Brain microvascular endothelial cell (primary cell): ENCODE measurements around the gene NISCH.

Experiments used
- DNase-seq: peaks from one replicate; pipeline ENCODE4 v3.0.0-alpha.2; 2020
- H3K27ac ChIP-seq: fragments of 250-450 bp; sonication (Bioruptor Pico); 2 replicates; pipeline ENCODE4 v1.5.1; 2020; ENCODE audit warnings: mild to moderate bottlenecking, moderate library complexity
- H3K27me3 ChIP-seq: fragments of 250-450 bp; sonication (Bioruptor Pico); replicated peaks from 2 replicates; pipeline ENCODE4 v1.5.1; 2020; ENCODE audit warnings: mild to moderate bottlenecking
- H3K36me3 ChIP-seq: fragments of 250-450 bp; sonication (Bioruptor Pico); replicated peaks from 2 replicates; pipeline ENCODE4 v1.5.1; 2020; ENCODE audit warnings: mild to moderate bottlenecking
- H3K4me3 ChIP-seq: 2 replicates; pipeline ENCODE4 v1.5.1; 2011; ENCODE audit warnings: low read depth, mild to moderate bottlenecking, control low read depth, low read length, moderate library complexity
- in situ Hi-C: cut with HindIII; loops from 2 replicates; pipeline ENCODE4 v1.10.0; 2017; ENCODE audit warnings: low sequenced_read_pairs, low pct_ligation_motif_present
- TF ChIP-seq, protein P1 (sequence below): IDR thresholded peaks from 2 replicates; pipeline ENCODE4 v1.5.1; 2011; ENCODE audit warnings: low read depth, mild to moderate bottlenecking, moderate library complexity, low read length, control low read depth, inconsistent platforms; ENCODE audit errors: missing control alignments

Gene NISCH

DNA sequence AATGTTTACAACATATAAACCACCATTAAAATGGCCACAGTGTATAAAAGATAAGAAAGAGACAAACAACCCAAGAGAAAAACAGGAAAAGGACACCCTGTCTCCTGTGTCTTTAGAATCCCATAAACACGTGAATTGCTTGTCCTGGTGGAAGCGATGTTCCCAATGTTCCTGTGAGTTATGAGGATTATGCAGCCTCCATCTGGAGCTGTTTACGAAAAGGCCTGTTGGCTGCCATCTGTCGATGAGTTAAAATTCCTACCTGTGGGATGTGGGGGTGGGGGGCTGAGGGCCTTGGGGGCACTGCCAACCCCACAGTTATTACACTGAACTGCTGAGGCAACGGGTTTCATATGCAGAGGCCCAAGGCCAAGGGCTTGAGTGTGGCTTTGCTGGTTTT lies 13.6 kb downstream of the NISCH start:
- H3K27ac ChIP-seq = no peak overlapping the region
- TF ChIP-seq, protein P1, sequence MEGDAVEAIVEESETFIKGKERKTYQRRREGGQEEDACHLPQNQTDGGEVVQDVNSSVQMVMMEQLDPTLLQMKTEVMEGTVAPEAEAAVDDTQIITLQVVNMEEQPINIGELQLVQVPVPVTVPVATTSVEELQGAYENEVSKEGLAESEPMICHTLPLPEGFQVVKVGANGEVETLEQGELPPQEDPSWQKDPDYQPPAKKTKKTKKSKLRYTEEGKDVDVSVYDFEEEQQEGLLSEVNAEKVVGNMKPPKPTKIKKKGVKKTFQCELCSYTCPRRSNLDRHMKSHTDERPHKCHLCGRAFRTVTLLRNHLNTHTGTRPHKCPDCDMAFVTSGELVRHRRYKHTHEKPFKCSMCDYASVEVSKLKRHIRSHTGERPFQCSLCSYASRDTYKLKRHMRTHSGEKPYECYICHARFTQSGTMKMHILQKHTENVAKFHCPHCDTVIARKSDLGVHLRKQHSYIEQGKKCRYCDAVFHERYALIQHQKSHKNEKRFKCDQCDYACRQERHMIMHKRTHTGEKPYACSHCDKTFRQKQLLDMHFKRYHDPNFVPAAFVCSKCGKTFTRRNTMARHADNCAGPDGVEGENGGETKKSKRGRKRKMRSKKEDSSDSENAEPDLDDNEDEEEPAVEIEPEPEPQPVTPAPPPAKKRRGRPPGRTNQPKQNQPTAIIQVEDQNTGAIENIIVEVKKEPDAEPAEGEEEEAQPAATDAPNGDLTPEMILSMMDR = no peak
- no peak for DNase-seq
- in situ Hi-C loops = no loop called here
- peaks cover 34% of the 10 kb centered on the region for H3K36me3 ChIP-seq
- H3K4me3 ChIP-seq = no peak overlapping the region
- no peaks in the 10 kb centered on the region for H3K27me3 ChIP-seq

DNA sequence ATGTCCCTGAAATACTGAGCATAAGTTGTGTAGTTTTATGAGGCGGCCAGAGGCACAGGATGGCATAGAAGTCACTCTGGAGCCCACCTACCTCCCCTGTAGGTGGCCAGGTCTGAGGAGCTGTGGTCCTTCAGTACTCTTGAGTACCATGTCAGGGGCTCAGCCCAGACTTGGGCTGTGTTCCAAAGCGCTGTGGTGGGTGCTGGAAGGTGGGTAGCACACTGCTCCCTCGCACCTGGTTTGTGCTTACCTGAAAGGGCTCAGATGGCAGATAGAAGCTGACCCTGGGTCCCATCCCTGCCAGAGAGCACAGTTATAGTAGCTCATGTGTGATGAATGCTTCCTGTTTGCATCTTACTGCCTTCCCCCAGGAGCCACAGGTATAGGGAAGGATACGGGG lies 15.5 kb downstream of the NISCH start:
- in situ Hi-C loops = no loop called here
- TF ChIP-seq, protein P1 = no peak
- Histone ChIP-seq H3K27me3 (no peaks in the 10 kb centered on the region), H3K4me3 (no peak overlapping the region), H3K36me3 (peaks cover 38% of the 10 kb centered on the region), H3K27ac (no peak overlapping the region)
- no peak for DNase-seq

DNA sequence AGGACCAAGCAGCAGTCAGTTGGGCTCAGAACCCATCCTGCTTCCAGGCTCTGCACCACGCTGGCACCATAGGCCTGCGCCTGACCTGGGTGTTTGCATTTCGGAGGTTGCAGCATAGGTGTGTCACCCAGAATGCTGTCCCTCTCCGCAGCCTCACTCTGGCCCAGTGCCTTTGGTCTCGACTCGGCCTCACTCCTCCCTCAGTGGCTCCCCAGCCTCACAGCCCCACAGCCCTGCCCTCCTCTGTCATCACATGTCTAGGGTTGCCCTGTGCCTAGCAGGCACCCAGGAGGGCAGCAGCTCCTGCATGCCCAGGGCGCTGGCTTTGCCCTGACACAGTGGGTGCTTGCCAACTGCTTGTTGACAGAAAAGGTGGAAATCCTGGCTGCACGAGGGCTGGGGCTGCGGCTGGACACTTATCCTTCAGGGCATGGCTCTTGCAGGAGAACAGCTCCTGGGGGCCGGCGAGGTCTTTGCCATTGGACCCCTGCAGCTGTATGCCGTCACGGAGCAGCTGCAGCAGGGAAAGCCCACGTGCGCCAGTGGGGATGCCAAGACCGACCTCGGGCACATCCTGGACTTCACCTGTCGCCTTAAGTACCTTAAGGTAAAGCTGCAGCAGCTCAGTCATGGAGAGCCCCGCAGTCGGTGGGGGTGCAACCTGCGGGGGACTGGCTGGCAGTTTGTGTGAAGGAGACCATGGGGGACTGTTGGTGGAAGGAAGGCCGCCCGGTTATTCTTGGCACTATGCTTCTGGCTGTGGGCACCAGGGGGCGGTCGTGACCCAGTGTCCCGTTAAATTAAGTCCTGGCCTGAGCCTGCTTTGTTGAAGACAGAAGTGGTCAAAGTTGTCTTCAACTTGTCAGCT lies 16.2 kb downstream of the NISCH start:
- peak; percentile 52 for DNase-seq
- Histone ChIP-seq H3K4me3 (no peak overlapping the region), H3K36me3 (peaks cover 45% of the 10 kb centered on the region), H3K27ac (no peak overlapping the region), H3K27me3 (no peaks in the 10 kb centered on the region)
- in situ Hi-C loops = no loop called here
- TF ChIP-seq, protein P1 = peak; percentile 88

DNA sequence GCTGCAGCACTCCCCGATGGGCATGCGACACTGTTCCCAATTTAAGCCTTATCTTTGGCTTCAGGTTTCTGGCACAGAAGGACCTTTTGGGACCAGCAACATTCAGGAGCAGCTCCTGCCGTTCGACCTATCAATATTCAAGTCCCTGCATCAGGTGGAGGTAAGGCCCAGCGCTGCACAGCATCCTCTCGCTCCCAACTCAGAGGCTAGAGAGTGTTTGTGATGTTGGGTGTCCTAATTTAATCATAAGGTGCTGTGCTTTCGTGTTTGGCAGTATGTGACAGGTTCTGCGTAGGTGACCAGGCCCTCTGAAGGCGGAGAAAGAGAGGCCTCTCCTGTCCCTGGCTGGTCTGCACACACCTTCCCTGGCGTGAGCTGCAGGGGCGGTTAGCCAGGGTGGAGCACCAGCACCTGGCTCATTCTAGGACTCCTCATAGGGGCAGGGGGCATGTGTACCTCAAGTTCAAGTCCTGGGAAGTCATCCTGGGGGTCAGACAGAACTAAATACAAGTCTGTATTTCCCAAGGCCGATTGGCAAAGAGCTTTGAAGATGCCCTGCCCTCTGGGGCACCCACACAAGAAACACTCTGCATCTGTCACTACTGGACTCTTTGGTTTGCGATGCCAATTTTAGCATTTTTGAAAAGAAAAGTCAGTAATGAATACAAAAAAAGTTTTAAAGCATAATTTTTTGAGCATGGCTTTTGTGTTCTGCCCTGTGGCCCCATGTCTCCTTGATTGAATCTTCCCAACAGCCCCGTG lies 17.0 kb downstream of the NISCH start:
- H3K27ac ChIP-seq = no peak overlapping the region
- H3K27me3 ChIP-seq = no peaks in the 10 kb centered on the region
- TF ChIP-seq, protein P1 = no peak
- no peak for DNase-seq
- peaks cover 53% of the 10 kb centered on the region for H3K36me3 ChIP-seq
- in situ Hi-C loops = no loop called here
- H3K4me3 ChIP-seq = no peak overlapping the region

DNA sequence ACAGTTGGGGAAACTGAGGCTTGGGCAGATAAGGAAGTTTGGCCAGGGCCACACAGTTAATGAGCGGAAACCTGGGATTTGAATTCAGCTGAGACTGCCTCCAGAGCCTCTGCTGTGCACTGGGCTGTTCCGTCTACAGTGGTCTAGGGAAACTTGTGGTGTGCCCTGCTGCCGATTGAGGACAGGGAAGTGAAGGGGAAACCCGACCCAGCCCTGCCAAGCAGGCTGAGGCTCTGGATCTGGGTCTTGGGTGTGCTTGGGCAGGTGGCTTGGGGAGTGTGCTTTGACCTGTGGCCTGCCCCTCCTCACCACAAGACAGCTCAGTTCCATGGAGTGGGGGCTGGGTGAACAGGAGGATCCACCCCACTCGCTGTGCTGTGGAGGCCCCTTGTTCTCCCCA lies 17.6 kb downstream of the NISCH start:
- Histone ChIP-seq H3K27ac (no peak overlapping the region), H3K27me3 (no peaks in the 10 kb centered on the region), H3K36me3 (peaks cover 59% of the 10 kb centered on the region), H3K4me3 (no peak overlapping the region)
- TF ChIP-seq, protein P1 = no peak
- no peak for DNase-seq
- in situ Hi-C loops = no loop called here
